GM21515 (cell line): ENCODE data around the gene XYLT1.
A peak's percentile ranks its signal among the peaks of the same experiment; 100 is the strongest.

Experiments
- ATAC-seq: cut with Tn5 transposase; IDR thresholded peaks from one replicate; pipeline ENCODE4 v1.9.1; 2021; ENCODE audit not compliant: unreplicated experiment

XYLT1 gene

DNA sequence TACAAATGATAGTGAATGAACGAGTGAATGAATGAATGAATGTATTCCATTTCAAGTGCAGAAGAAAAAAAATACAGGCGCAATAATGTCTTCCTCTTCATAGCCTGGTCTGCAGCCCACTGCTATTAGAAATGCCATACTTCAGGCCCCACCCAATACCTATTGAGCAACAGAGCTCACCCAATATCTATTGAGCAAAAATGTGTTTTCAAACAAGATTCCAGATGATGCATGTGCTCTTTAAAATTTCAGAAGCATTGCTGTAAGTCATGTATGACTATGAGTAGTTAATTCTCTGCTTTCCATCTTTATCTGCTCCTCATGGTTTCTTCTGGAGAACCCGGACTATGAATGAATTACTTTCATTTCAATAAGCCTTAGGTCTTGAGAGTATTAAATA is 308.2 kb downstream of the XYLT1 start:
- no peak for ATAC-seq

GRCh38 chr16:17160920-17161431 is 309.8 kb downstream of the XYLT1 start:
- ATAC-seq = no peak

- ATAC-seq = no peak
Measured at GRCh38 chr16:17160285-17160853, 310.4 kb downstream of the XYLT1 start.

DNA sequence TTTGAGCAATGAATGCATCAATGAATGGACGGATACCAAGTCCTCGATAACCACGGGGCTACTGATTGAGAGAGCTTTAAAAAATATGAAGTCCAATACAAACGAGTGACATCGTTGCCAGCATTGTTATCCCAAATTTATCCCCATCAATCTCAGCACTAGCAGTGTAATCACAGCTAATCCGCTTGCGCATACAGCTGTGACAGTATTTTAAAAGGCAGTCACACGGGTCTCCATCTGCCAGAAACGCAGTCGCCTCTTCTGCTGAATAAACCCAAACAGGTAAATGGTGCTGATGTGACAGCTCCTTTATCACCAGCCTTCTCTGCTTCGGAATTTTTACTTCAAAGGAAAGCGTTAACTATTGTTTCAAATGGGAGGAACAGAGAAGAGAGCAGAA is 311.1 kb downstream of the XYLT1 start:
- ATAC-seq = no peak

DNA sequence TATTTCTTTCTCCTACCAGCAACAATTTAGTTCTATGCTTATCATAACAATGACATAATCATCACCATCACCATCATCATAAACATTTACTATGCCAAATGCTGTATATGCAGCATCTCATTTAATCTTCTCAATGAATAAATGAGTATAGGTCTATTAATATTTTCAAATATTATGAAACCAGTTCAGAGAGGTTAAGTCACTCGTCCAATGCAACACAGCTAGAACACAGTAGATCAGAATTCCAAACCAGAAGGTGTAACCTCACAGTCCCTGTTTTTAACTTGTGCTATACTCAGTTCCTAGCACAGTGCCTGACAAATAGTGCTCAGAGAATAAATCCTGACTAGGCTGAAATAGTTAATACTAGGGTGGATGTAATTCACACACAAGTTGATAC is 314.8 kb downstream of the XYLT1 start:
- no peak for ATAC-seq

DNA sequence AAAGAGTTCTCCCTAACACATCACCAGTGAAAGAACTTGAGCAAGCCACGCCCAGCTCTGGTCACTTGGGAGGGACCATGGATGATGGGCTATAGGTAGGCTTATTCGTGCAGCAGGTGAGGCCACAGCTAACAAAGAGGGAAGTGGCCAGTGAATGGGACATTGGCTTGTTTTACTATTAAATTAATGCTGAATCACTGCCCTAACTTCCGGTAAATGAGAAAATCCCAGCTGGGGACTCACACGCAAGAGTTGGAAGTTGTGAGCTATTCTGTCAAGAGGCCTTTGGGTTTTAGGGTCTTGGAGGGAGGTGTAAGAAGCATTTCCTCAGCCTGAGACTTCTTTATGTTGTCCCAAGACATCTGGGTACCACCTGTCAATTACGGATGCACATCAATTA is 315.3 kb downstream of the XYLT1 start:
- no peak for ATAC-seq

- no peak for ATAC-seq
Measured at GRCh38 chr16:17154981-17155380, 315.8 kb downstream of the XYLT1 start.

GRCh38 chr16:17152311-17152710 is 318.4 kb downstream of the XYLT1 start:
- no peak for ATAC-seq

- ATAC-seq = no peak
Measured at GRCh38 chr16:17151335-17151734, 319.4 kb downstream of the XYLT1 start.

DNA sequence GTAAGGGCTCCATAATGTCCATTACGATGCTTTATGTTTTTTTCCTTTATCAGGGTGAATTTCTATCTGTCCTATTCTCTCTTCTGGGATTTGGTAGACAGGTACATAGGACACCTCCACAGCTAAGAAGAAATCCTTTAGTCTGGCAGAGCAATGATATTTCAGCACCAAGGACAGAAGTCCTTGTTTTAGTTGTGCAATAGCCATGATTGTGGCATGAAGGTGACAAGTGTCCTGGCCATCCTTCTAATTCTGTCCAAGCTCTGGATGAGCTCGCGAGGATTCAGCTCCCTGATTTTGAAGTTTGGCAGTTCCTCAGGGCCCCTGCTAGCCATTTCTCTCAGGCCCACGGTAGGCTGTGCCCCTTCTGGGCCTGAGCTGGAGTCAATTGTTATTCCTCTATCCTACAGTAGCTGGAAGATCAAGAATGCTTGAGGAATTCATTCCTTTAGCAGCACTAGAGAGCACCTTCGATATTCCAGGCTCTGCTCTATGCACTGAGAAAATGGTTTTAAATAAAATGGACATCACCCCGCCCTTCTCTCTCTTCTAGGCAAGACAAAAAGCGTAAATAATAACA is 320.8 kb downstream of the XYLT1 start:
- no peak for ATAC-seq

DNA sequence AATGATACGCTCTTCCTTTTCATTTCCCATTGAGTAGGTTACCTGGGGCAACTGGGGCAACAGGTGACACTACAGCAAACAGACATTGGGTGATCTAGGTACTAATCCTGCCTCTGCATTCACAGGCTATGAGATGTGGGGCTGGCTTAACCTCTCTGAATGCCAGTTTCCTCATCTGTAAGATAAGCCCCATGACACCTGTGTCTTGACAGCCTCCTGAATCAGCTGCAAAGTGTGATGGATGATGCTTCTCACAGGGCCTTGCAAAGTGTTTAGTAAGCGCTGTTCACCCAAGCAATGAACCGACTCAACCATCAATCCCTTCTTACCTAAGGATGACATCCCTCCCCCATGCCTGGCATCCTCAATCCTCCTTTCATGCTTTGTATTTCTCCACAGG is 322.8 kb downstream of the XYLT1 start:
- ATAC-seq = no peak

- no peak for ATAC-seq
Measured at GRCh38 chr16:17145029-17145428, 325.7 kb downstream of the XYLT1 start.

- no peak for ATAC-seq
Measured at GRCh38 chr16:17144431-17144830, 326.3 kb downstream of the XYLT1 start.

DNA sequence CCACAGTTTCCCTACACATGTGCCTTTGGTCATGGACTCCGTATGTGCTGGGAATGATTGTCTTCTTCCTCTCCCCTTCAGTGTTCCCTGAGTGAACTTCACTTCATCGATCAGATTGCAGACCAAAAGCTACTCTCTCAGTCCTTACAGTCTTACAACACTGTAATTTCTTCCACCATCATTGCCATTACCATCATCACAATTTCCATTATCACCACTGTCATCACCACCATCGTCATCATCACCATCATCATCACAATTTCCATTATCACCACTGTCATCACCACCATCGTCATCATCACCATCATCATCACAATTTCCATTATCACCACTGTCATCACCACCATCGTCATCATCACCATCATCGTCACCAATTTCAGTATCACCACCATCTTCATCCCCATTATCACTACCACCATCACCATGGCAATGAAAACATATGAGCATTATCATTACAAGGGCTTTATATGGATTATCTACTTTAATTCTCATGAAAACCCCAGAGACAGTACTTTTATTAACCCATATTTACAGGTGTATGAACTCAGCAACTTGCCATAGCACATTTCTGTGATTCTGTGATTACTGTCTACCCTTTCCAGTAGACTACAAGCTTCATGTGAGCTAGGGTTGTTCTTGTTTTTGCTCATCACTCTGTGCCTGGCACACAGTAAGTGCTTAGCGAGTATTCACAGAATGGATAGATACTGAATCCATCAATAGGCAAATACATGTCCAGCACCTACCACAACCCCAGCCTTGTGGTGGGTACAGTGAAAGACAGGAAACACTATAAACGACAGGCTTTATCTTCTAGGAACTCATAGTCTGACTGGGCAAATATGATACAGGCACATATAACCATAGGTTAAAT is 327.0 kb downstream of the XYLT1 start:
- no peak for ATAC-seq

GRCh38 chr16:17138801-17139200 is 332.0 kb downstream of the XYLT1 start:
- no peak for ATAC-seq

- ATAC-seq = no peak
Measured at GRCh38 chr16:17135439-17135838, 335.3 kb downstream of the XYLT1 start.

DNA sequence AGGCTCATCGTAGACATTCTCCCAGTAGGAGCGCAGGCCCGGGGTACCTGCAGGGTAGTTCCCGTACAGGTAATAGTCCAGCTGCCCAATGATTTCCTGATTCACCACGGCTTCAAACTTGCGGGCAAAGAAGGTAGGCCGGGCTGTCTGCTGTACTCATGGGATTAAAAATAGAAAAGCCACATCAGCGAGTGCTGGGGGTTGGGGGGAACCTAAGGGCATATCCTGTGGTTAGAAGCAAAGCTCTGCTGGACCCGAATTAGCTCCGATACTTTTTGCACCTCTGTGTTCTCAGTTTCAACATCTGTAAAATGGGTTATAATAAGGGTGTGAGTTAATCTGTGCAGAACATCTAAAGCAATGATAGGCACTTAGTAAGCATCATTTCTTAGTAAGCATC is 336.2 kb downstream of the XYLT1 start:
- ATAC-seq = peak; percentile 90

DNA sequence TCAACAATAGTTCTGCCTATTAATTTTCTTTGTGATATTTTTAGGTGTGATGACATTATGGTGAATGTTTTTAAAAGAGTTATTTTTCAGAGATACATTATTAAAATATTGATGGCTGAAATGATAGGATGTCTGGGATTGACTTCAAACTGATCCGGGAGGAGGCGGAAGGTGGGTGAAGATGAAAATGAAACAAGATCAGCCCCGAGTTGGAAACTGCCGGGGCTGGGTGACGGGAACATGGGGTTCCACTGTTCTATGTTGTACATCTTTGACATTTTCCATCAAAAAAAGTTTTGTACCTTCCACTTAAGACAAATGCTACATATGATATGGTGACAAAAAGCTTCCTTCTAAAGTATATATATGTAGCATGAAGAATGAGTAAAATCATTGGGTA is 336.9 kb downstream of the XYLT1 start:
- no peak for ATAC-seq

- no peak for ATAC-seq
Measured at GRCh38 chr16:17131351-17131750, 339.4 kb downstream of the XYLT1 start.

DNA sequence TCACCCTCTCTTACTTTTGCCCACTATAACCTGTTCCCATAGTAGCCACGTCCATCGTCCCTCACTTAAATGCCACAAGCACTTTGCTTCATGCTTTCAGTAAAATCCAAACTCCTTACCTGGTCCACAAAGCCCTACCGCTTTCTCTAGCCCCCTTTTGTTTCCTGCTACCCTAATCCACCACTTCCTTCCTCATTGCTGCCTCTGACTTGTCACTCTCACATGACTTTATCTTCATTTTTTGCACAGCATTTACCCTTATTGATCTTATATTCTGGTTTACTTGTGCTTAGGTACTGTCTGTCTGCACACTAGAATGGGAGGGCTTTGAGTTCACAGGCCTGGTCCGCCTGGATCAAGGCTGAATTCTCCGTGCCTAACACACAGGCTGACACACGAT is 340.0 kb downstream of the XYLT1 start:
- no peak for ATAC-seq

DNA sequence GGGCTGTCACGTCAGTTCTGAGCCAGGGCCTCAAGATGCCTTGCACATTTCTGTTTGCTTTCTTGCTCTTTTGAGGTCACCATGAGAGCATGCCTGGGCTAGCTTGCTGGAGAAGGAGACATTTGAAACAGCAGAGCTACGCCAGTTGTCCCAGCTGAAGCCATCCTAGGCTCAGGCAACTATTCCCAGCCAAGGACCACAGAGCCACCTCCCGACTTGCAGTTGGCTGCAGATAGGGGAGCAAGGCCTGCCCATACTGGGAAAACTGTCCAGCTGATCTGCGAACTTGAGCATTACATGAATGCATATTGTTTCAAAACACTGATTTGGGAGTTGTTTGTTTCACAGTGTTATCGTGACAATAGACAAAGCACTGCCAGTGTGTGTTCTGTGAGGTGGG is 340.8 kb downstream of the XYLT1 start:
- ATAC-seq = no peak

GRCh38 chr16:17128791-17129190 is 342.0 kb downstream of the XYLT1 start:
- ATAC-seq = no peak
